Measurements from ENCODE around the gene ABI3. TPM values are rescaled to one million over a fixed set of nuclear protein-coding genes. Genes with fewer than 3 reads are reported as not detected.

ABI3 gene
- total RNA-seq, 1 experiment from 2014 or later: 20.2 TPM

DNA sequence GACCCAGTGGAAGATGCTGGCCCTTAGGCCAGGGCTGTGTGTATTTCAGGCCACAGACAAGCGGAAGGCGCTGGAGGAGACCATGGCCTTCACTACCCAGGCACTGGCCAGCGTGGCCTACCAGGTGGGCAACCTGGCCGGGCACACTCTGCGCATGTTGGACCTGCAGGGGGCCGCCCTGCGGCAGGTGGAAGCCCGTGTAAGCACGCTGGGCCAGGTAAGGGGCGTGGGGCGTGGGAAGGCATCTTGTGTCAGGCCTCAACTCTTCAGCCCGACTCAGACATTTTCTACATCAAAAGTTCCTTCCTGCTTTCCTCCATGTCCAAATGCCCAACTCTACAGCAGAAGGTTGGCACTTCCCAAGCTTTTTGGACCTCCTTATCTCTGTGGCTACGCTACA lies 6.0 kb downstream of the ABI3 start:
- no peak overlapping the region for H3K4me3 ChIP-seq (ENCODE audit: low read length)
- H3K36me3 ChIP-seq (ENCODE audit: insufficient read depth, low read length): peaks cover 33% of the 10 kb centered on the region
- H3K79me2 ChIP-seq (ENCODE audit: low read length): peaks cover 45% of the 10 kb centered on the region
- no peak overlapping the region for H2AFZ ChIP-seq (ENCODE audit: low read length)
- DNase-seq: no peak
- no peak overlapping the region for H3K4me2 ChIP-seq (ENCODE audit: low read depth, low read length, poor library complexity, severe bottlenecking)
- no peaks in the 10 kb centered on the region for H3K9me3 ChIP-seq (ENCODE audit: low read length)
- H3K27me3 ChIP-seq (ENCODE audit: low read length): no peaks in the 10 kb centered on the region
- H3K9ac ChIP-seq (ENCODE audit: low read length): 0 out of 2 replicates have a peak overlapping the region, but pooled peaks have one; percentile 16
- H3K4me1 ChIP-seq (ENCODE audit: low read length): peaks cover 77% of the 10 kb centered on the region
- H3K27ac ChIP-seq (ENCODE audit: low read length): peak overlapping the region; percentile 91
- H3K9me2 ChIP-seq (replicated peaks; ENCODE audit: insufficient read depth, low read length): no peaks in the 10 kb centered on the region
- no peaks in the 10 kb centered on the region for H4K20me1 ChIP-seq (ENCODE audit: insufficient read depth, low read depth, low read length)

DNA sequence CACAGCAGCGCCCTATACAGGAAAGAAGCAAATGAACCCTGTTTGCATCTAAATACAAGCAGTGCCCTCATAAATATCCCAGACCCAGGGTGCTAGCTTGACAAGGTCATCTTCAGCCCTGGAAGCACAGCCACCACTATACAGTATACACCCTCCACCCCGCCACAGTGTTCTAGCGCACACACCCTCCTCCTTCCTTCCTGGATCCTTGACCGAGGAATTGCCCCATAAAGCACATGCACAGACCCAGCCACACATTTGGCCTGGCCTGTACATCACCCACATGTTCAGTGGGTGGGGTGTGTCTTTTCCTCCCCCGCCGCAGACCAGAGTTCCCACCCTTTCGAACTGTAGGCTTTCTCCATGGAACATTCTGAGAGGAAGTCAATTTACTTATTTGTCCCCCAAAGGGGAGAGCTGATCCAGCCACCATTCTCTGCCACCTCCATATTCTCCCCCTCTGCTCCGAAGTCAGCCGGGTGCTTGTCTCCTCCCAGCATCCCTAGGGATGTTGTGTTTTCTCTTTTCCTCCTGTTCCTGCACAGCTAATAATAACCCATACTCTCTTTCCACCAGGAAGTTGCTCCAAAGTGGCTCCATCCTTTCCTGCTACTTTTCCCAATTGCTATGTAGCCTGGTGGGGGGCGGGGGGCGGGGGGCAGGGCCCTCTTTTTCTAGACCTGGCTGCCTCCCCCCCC lies 6.6 kb downstream of the ABI3 start:
- no peaks in the 10 kb centered on the region for H4K20me1 ChIP-seq (ENCODE audit: insufficient read depth, low read depth, low read length)
- peaks cover 71% of the 10 kb centered on the region for H3K4me1 ChIP-seq (ENCODE audit: low read length)
- no peaks in the 10 kb centered on the region for H3K9me2 ChIP-seq (replicated peaks; ENCODE audit: insufficient read depth, low read length)
- no peak overlapping the region for H3K9ac ChIP-seq (ENCODE audit: low read length)
- no peak for DNase-seq
- no peaks in the 10 kb centered on the region for H3K27me3 ChIP-seq (ENCODE audit: low read length)
- H3K36me3 ChIP-seq (ENCODE audit: insufficient read depth, low read length): peaks cover 33% of the 10 kb centered on the region
- no peak overlapping the region for H3K4me2 ChIP-seq (ENCODE audit: low read depth, low read length, poor library complexity, severe bottlenecking)
- no peak overlapping the region for H2AFZ ChIP-seq (ENCODE audit: low read length)
- peaks cover 41% of the 10 kb centered on the region for H3K79me2 ChIP-seq (ENCODE audit: low read length)
- H3K9me3 ChIP-seq (ENCODE audit: low read length): no peaks in the 10 kb centered on the region
- no peak overlapping the region for H3K4me3 ChIP-seq (ENCODE audit: low read length)
- H3K27ac ChIP-seq (ENCODE audit: low read length): peak overlapping the region; percentile 68

DNA sequence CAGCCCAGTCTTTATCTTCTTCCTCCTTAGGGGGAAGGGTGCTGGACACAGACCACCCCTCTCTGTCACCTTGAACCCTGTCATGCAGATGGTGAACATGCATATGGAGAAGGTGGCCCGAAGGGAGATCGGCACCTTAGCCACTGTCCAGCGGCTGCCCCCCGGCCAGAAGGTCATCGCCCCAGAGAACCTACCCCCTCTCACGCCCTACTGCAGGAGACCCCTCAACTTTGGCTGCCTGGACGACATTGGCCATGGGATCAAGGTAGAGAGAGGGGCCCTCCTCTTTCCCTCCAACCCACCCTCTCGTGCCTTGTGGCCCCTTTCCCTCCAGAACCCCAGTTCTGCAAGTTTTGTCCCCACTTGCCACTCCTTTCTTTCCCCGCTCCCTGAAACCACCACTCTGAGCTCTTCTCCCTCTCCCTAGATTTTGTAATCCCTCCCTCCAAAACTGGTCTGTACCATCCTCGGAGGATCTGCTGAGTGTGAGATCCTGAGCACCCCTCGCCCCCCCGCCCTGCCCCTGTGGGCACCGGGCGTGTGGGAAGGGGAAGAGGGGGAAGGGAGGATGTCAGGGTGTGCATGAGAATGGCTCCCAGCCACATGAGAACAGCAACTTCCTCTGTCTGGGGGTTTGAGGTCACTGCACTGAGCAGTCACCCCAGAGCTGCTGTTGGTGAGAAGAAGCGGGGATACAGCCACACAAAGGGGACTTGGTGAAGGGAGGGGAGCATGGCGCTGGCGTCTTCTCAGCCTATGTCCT lies 7.3 kb downstream of the ABI3 start:
- H3K27me3 ChIP-seq (ENCODE audit: low read length): no peaks in the 10 kb centered on the region

DNA sequence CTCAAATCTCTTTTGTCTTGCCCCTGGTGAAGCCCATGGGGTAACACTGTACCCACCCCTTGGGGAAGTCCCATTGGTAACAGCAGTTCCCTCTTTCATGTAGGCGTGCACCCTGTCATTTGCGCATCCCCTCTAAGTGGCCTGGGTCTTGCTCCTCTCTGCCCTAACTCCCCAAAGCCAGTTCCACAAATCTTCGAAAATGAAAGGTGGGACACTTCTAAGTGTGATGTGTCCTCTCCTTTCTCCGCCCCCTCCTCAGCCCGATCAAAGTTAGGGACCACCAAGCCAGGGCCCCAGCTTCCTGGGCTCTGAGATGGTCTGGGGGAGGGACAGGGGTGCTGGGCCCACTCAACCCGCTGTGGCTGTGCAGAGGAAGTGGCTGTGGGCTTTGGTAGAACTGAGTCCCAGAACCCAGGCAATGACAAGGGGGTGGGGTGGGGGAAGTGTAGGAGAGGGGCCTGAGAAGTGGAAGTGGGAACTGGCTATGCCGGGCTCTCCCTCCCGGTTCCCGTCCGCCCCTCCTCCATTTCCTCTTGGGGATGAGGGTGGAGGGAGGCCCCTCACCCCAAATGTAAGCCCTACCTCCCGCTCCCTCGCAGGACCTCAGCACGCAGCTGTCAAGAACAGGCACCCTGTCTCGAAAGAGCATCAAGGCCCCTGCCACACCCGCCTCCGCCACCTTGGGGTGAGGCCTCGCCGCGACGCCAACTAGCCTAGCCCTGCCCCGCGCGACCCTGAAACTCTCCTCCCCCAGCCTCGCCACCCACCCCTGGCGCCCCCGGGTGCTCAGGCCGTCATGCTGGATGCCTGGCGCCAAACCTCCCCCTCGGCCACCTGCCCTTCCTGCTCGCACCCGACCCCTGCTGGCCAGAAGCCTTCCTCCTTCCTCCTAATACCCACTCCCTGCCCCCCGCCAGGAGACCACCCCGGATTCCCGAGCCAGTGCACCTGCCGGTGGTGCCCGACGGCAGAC lies 8.7 kb downstream of the ABI3 start:
- H3K27me3 ChIP-seq (ENCODE audit: low read length): no peaks in the 10 kb centered on the region
- H3K9me3 ChIP-seq (ENCODE audit: low read length): no peaks in the 10 kb centered on the region
- peaks cover 60% of the 10 kb centered on the region for H3K4me1 ChIP-seq (ENCODE audit: low read length)
- H3K79me2 ChIP-seq (ENCODE audit: low read length): peaks cover 21% of the 10 kb centered on the region
- peak overlapping the region; percentile 68 for H3K27ac ChIP-seq (ENCODE audit: low read length)
- peaks cover 34% of the 10 kb centered on the region for H3K36me3 ChIP-seq (ENCODE audit: insufficient read depth, low read length)
- H3K9me2 ChIP-seq (replicated peaks; ENCODE audit: insufficient read depth, low read length): no peaks in the 10 kb centered on the region
- peak; percentile 47 for DNase-seq
- H4K20me1 ChIP-seq (ENCODE audit: insufficient read depth, low read depth, low read length): no peaks in the 10 kb centered on the region
- H3K9ac ChIP-seq (ENCODE audit: low read length): no peak overlapping the region
- H2AFZ ChIP-seq (ENCODE audit: low read length): no peak overlapping the region
- no peak overlapping the region for H3K4me3 ChIP-seq (ENCODE audit: low read length)
- H3K4me2 ChIP-seq (ENCODE audit: low read depth, low read length, poor library complexity, severe bottlenecking): no peak overlapping the region

More for the DNA sequence above, 7.3 kb downstream of the ABI3 start:
- DNase-seq: peak; percentile 63
- peaks cover 36% of the 10 kb centered on the region for H3K36me3 ChIP-seq (ENCODE audit: insufficient read depth, low read length)
- peaks cover 35% of the 10 kb centered on the region for H3K79me2 ChIP-seq (ENCODE audit: low read length)
- no peak overlapping the region for H3K4me3 ChIP-seq (ENCODE audit: low read length)
- peak overlapping the region; percentile 68 for H3K27ac ChIP-seq (ENCODE audit: low read length)
- no peak overlapping the region for H2AFZ ChIP-seq (ENCODE audit: low read length)
- H3K9me2 ChIP-seq (replicated peaks; ENCODE audit: insufficient read depth, low read length): no peaks in the 10 kb centered on the region
- peaks cover 66% of the 10 kb centered on the region for H3K4me1 ChIP-seq (ENCODE audit: low read length)
- H3K9ac ChIP-seq (ENCODE audit: low read length): peak overlapping the region; percentile 46; the same call in 1 of the 2 replicates
- no peaks in the 10 kb centered on the region for H3K9me3 ChIP-seq (ENCODE audit: low read length)
- peak overlapping the region; percentile 3 for H3K4me2 ChIP-seq (ENCODE audit: low read depth, low read length, poor library complexity, severe bottlenecking)
- H4K20me1 ChIP-seq (ENCODE audit: insufficient read depth, low read depth, low read length): no peaks in the 10 kb centered on the region

DNA sequence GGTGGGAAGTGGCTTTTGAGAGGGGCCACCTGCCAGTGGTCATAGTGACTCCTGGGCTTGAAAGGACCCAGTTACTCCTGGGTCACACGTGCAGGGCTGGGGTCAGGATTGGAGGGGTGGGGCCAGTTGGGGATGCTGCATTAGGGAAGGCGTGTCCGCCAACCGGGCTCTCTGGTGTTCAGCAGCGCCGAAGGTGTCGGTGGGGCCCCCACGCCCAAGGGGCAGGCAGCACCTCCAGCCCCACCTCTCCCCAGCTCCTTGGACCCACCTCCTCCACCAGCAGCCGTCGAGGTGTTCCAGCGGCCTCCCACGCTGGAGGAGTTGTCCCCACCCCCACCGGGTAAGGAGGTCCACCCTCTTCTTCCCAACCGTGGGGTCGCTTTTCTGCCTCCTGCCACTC lies 9.5 kb downstream of the ABI3 start:
- H3K4me2 ChIP-seq (ENCODE audit: low read depth, low read length, poor library complexity, severe bottlenecking): no peak overlapping the region
- no peak overlapping the region for H2AFZ ChIP-seq (ENCODE audit: low read length)
- no peak overlapping the region for H3K27ac ChIP-seq (ENCODE audit: low read length)
- peaks cover 34% of the 10 kb centered on the region for H3K36me3 ChIP-seq (ENCODE audit: insufficient read depth, low read length)
- H3K4me1 ChIP-seq (ENCODE audit: low read length): peaks cover 53% of the 10 kb centered on the region
- no peak overlapping the region for H3K4me3 ChIP-seq (ENCODE audit: low read length)
- H3K9me2 ChIP-seq (replicated peaks; ENCODE audit: insufficient read depth, low read length): no peaks in the 10 kb centered on the region
- H3K9me3 ChIP-seq (ENCODE audit: low read length): no peaks in the 10 kb centered on the region
- no peak for DNase-seq
- H3K27me3 ChIP-seq (ENCODE audit: low read length): no peaks in the 10 kb centered on the region
- no peak overlapping the region for H3K9ac ChIP-seq (ENCODE audit: low read length)
- peaks cover 4% of the 10 kb centered on the region; the same call in 1 of the 2 replicates for H4K20me1 ChIP-seq (ENCODE audit: insufficient read depth, low read depth, low read length)
- peaks cover 14% of the 10 kb centered on the region for H3K79me2 ChIP-seq (ENCODE audit: low read length)

DNA sequence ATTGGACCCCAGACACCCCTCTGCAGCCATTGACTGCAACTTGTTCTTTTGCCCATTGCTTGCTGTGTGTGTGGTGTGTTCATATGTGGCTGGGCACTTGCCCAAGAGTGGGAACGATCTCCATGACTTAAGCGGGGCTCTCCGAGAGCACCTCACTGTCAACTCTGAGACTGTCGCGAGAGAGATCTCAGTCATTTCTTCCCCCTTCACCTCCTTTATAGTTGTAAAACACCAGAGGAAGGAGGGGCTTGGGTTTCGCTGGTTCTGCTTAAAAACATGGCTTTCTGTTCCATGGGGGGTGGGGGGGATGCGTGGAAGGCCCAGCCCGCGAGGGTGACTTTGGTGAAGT lies 12.6 kb downstream of the ABI3 start:
- Histone ChIP-seq H3K9me2 (replicated peaks; ENCODE audit: insufficient read depth, low read length) (no peaks in the 10 kb centered on the region), H3K27ac (ENCODE audit: low read length) (no peak overlapping the region), H3K9me3 (ENCODE audit: low read length) (no peaks in the 10 kb centered on the region), H3K9ac (ENCODE audit: low read length) (no peak overlapping the region), H3K4me2 (ENCODE audit: low read depth, low read length, poor library complexity, severe bottlenecking) (no peak overlapping the region), H3K4me3 (ENCODE audit: low read length) (no peak overlapping the region), H2AFZ (ENCODE audit: low read length) (no peak overlapping the region), H3K36me3 (ENCODE audit: insufficient read depth, low read length) (peaks cover 20% of the 10 kb centered on the region), H4K20me1 (ENCODE audit: insufficient read depth, low read depth, low read length) (peaks cover 4% of the 10 kb centered on the region; the same call in 1 of the 2 replicates), H3K79me2 (ENCODE audit: low read length) (no peaks in the 10 kb centered on the region), H3K4me1 (ENCODE audit: low read length) (peaks cover 21% of the 10 kb centered on the region), H3K27me3 (ENCODE audit: low read length) (no peaks in the 10 kb centered on the region)
- DNase-seq: no peak

DNA sequence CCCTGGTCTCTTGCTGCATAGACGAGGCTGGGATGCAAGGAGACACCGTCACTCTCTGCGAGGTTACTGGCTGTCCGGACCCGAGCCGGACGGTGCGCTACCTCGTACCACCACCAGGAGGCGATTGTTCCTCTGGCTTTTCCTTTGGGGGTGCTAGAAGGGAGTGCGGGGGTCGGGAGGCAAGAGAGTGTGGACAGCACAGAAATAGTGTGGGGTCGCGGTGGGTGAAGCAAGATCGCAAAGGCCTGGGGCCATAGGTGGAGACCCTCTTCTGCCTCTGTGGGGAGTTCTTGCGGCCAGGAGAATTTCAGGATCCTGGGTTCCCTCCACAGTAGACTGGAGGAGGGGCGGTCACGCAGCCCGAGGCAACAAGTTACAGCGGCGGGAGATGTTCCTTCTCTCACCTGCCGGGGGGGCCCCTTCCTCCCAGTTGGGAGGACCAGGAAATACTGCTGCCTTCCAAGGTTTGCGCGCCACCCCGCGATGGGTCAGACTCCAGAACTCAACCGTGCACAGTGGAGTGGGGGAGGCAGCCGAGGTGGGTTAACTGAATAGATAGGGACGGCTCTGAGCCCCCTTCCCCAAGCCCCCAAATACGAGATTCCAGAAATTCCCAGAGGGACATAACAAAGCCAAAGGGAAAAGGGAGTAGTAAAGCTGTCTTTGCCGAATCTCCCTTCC lies 13.2 kb downstream of the ABI3 start:
- Histone ChIP-seq H2AFZ (ENCODE audit: low read length) (no peak overlapping the region), H3K4me3 (ENCODE audit: low read length) (no peak overlapping the region), H3K4me2 (ENCODE audit: low read depth, low read length, poor library complexity, severe bottlenecking) (no peak overlapping the region), H3K79me2 (ENCODE audit: low read length) (no peaks in the 10 kb centered on the region), H3K36me3 (ENCODE audit: insufficient read depth, low read length) (peaks cover 17% of the 10 kb centered on the region), H3K27me3 (ENCODE audit: low read length) (no peaks in the 10 kb centered on the region), H3K9me3 (ENCODE audit: low read length) (no peaks in the 10 kb centered on the region), H3K27ac (ENCODE audit: low read length) (no peak overlapping the region), H3K4me1 (ENCODE audit: low read length) (peaks cover 16% of the 10 kb centered on the region), H4K20me1 (ENCODE audit: insufficient read depth, low read depth, low read length) (peaks cover 4% of the 10 kb centered on the region; the same call in 1 of the 2 replicates), H3K9me2 (replicated peaks; ENCODE audit: insufficient read depth, low read length) (no peaks in the 10 kb centered on the region), H3K9ac (ENCODE audit: low read length) (no peak overlapping the region)
- peak; percentile 85 for DNase-seq

All from Karpas-422 (cell line).